Small intestine (tissue), 7 donors: ENCODE measurements around the gene SAE1. TPM values are rescaled to one million over a fixed set of nuclear protein-coding genes. Genes with fewer than 3 reads are reported as not detected.

Experiments used
- DNase-seq, 2 donors: peaks; one replicate each; pipeline versions ENCODE4 v3.0.0 to v3.0.0-alpha.2; 2013
- FAIRE-seq: peaks from 2 replicates; lab custom pipeline; 2012; peaks lifted over from hg19 to GRCh38; lab: Jason Lieb, UNC
- H3K27ac ChIP-seq, 3 donors: one replicate each; pipeline ENCODE4 v1.5.1; 2013; ENCODE audit warnings: low read length in 2 of 3, mild to moderate bottlenecking in 2 of 3, control low read depth in 1 of 3, inconsistent platforms in 1 of 3, low read depth in 1 of 3, moderate library complexity in 1 of 3
- H3K27me3 ChIP-seq, 3 donors: one replicate each; pipeline ENCODE4 v1.6.1; 2013; ENCODE audit warnings: low read length in 3 of 3, inconsistent platforms in 1 of 3; ENCODE audit not compliant: control insufficient read depth in 3 of 3, insufficient read depth in 3 of 3
- H3K36me3 ChIP-seq, 3 donors: one replicate each; pipeline ENCODE4 v1.6.1; 2013; ENCODE audit warnings: low read length in 3 of 3, inconsistent platforms in 1 of 3, low read depth in 1 of 3, mild to moderate bottlenecking in 1 of 3, moderate library complexity in 1 of 3; ENCODE audit not compliant: control insufficient read depth in 3 of 3, insufficient read depth in 2 of 3
- H3K4me1 ChIP-seq, 3 donors: one replicate each; pipeline ENCODE4 v1.6.1; 2013; ENCODE audit warnings: low read length in 2 of 3, inconsistent platforms in 1 of 3, low read depth in 1 of 3, mild to moderate bottlenecking in 1 of 3, moderate library complexity in 1 of 3; ENCODE audit not compliant: control insufficient read depth in 3 of 3, insufficient read depth in 2 of 3
- H3K4me3 ChIP-seq, 3 donors: one replicate each; pipeline ENCODE4 v1.5.1; 2013; ENCODE audit warnings: low read length in 3 of 3, control low read depth in 1 of 3, inconsistent platforms in 1 of 3, low read depth in 1 of 3, mild to moderate bottlenecking in 1 of 3, moderate library complexity in 1 of 3
- H3K9me3 ChIP-seq, 2 donors: one replicate each; pipeline ENCODE4 v1.6.1; 2013; ENCODE audit warnings: low read depth in 1 of 2, low read length in 1 of 2; ENCODE audit not compliant: control insufficient read depth in 2 of 2, insufficient read depth in 1 of 2
- WGBS, 3 donors: extraction: QIAGEN DNeasy Blood & Tissue Kit; methylation state at CpG; one replicate each; pipeline ENCODE4 v1.1.7; 2013; 5-methylcytosine and 5-hydroxymethylcytosine counted together
- polyA plus RNA-seq, 4 donors: library from polyadenylated mRNA; stranded (reverse) in 3 of 4; unstranded in 1 of 4; fragments of 200-250 nt in 3 of 4; fragments of 120-200 nt in 1 of 4; gene quantifications; one replicate each; pipeline versions ENCODE4 v1.2.1 to v1.2.3, GENCODE V29; 2013
- donor health status: healthy with polysubstance abuse.
- donor health status: control.
- donor health status: control.
- donor health status: Bipolar disorder and iron deficiency.
- donor health status: healthy.

Gene SAE1
- polyA plus RNA-seq, 4 donors, result 28.6 to 77.5 (median 45.1) TPM

GRCh38 chr19:47226426-47227351 is 96.1 kb downstream of the SAE1 start:
- peaks cover 7 to 39% (median 7%) of the 10 kb centered on the region in 3 donors for H3K4me1 ChIP-seq
- no peaks in the 10 kb centered on the region for H3K9me3 ChIP-seq
- peak; percentile 81 for DNase-seq
- peaks cover 0 to 24% (median 0%) of the 10 kb centered on the region in 3 donors for H3K27me3 ChIP-seq
- peaks cover 0 to 5% (median 0%) of the 10 kb centered on the region in 3 donors for H3K36me3 ChIP-seq
- H3K4me3 ChIP-seq, result peak overlapping the region; percentile 40 to 68 (median 50)
- no peak for FAIRE-seq
- 5 to 6% (median 5%) methylated on average over 34 to 56 of the region's 56 CpGs for WGBS, 3 donors
- peak overlapping the region; percentile 73 to 94 (median 93) for H3K27ac ChIP-seq

DNA sequence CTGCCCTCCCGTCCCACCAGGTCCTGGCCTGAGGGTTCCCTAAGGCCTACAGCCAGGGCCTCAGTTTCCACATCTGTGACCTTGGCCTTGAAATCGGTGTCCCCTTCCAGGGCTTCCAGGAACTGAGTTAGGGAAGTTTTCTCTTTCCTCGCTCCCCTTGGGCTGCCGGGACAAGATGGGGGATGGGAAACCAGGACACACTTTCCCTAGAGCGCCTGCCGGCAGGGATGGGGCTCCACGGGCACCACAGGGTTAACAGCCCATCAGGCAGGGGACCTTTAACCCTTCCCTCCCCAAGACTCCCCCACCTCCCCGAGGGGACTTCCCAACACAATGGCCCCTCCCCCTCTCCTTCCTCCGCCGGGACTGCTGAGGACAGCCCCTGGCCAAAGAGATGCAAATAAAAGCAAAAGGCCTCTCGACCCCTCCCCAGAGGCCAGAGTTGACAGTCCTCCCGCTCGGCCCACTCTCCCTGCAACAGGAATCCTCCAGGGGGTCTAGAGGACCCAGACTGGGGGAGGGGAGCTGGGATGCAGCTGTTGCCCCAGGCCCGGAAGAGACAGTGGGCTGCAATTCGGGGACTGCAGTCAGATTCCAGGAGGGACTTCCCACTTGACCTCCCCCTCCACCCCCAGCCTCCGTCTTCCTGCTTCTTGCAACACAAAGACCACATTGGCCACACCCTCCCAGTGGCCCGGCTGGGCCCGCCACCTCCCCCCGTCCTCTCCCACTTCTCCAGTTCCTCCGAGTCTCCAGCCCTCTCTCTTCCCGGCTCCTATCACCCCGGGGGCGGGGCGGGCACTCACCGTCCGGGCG is 96.9 kb downstream of the SAE1 start:
- Histone ChIP-seq H3K27me3 (peaks cover 0 to 24% (median 0%) of the 10 kb centered on the region in 3 donors), H3K4me3 (peak overlapping the region; percentile 29 to 93 (median 47)), H3K9me3 (no peaks in the 10 kb centered on the region), H3K4me1 (peaks cover 7 to 40% (median 7%) of the 10 kb centered on the region in 3 donors), H3K27ac (peak overlapping the region; percentile 73 to 94 (median 93)), H3K36me3 (no peaks in the 10 kb centered on the region)
- DNase-seq (peak in 1 of 2 donors; percentile 79), FAIRE-seq (no peak)
- WGBS, 3 donors, result 3 to 10% (median 4%) methylated on average over 18 to 27 of the region's 27 CpGs

DNA sequence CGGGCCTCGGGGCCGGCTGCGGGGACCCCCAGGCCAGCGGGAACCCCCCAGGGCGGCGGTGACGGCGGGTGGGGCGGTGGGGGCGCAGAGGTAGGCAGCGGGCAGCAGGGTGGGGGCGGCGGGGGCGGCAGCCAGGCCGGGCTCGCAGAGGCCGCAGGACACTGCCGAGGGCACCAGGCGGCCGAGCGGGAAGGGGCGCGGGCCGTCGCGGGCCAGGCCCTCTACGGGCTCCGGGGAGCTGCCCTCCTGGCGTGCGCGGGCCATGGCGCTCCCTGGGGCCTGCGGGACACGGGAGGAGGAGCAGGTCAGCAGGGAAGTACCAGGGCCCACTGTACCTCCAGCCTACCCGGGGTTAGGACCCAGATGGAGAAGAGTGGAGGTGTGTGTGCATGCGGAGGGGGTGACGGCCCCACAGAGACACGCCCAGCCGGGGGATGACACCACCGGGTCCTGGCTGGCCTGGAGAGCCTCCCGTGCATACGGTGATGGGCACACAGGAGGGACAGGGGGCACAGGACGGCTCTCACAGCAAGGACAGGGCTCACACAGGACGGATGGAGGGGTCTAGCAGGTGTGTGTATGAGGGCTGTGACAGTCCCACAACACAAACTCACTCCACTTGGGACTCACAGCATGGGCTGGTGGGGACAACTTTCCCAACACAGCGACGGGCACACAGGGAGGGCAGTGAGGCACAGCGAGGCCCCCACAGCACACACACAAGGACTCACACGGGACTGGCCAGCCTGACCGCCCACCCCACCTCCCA is 97.7 kb downstream of the SAE1 start:
- H3K27me3 ChIP-seq, result peaks cover 0 to 24% (median 0%) of the 10 kb centered on the region in 3 donors
- H3K4me1 ChIP-seq, result peaks cover 7 to 40% (median 7%) of the 10 kb centered on the region in 3 donors
- FAIRE-seq (no peak), DNase-seq (peak in 1 of 2 donors; percentile 71)
- H3K27ac ChIP-seq, result peak overlapping the region; percentile 10 to 94 (median 12)
- H3K9me3 ChIP-seq, result no peaks in the 10 kb centered on the region
- 6 to 9% (median 6%) methylated on average over 21 to 50 of the region's 50 CpGs for WGBS, 3 donors
- peak overlapping the region; percentile 22 to 93 (median 47) for H3K4me3 ChIP-seq
- no peaks in the 10 kb centered on the region for H3K36me3 ChIP-seq

DNA sequence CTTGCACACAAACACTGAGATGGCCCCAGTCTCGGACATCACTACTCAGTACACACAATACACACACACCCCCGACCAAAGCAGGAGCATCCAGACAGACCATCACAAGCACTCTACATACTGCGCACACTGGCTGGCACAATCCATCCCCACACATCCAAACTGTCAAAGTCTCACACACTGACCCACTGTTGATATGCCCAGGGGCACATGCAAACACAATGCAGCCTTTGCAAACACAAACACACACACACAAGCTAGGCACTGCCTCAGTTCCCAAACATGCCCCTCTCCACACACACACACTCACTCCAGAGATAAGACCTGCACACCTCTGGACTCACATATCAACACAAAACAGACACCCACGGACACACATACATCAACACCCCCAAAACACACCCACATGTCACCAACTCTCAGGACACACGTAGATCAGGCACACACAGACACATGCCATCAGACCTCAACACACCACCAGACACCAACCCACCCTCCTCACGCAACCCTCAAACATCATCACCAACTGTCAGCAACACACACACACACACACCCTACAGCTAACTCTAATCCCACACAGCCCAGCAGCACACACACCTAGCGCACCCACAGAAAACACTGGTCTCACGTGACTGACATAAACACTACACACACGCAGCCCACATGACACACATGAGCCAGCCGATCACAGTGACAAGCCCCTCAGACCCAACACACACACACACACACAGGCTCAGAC is 98.5 kb downstream of the SAE1 start:
- Histone ChIP-seq H3K27me3 (peaks cover 0 to 24% (median 0%) of the 10 kb centered on the region in 3 donors), H3K27ac (peak overlapping the region in 1 of 3 donors; percentile 94), H3K4me3 (peak overlapping the region in 2 of 3 donors; percentile 77 to 93), H3K9me3 (no peaks in the 10 kb centered on the region), H3K36me3 (no peaks in the 10 kb centered on the region), H3K4me1 (peaks cover 7 to 40% (median 7%) of the 10 kb centered on the region in 3 donors)
- DNase-seq, result peak in 1 of 2 donors; percentile 51
- 12 to 28% (median 19%) methylated on average over 10 of the region's 10 CpGs for WGBS, 3 donors
- no peak for FAIRE-seq

DNA sequence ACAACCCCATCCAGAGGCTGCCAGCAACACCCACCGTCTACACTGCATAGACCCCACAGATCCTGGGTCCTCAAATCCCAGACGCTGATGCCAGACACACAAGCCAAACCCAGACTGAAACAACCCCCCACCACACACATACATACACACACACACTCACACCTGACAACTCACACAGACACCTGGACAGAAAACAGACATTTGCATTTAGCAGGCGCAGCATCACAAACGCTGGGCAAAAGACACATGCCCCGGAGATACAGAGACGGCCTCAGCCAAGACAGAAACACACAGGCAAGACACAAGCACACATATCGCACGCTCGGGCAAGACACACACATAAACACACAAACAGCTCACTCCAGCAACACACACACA is 99.0 kb downstream of the SAE1 start:
- peaks cover 0 to 24% (median 0%) of the 10 kb centered on the region in 3 donors for H3K27me3 ChIP-seq
- H3K9me3 ChIP-seq, result no peaks in the 10 kb centered on the region
- DNase-seq, result no peak
- H3K4me3 ChIP-seq, result peak overlapping the region; percentile 31 to 93 (median 77)
- peak overlapping the region in 1 of 3 donors; percentile 94 for H3K27ac ChIP-seq
- 2 to 7% (median 4%) methylated on average over 9 of the region's 9 CpGs for WGBS, 3 donors
- peaks cover 7 to 40% (median 7%) of the 10 kb centered on the region in 3 donors for H3K4me1 ChIP-seq
- H3K36me3 ChIP-seq, result no peaks in the 10 kb centered on the region
- no peak for FAIRE-seq

GRCh38 chr19:47230054-47230920 is 99.7 kb downstream of the SAE1 start:
- Histone ChIP-seq H3K27ac (peak overlapping the region in 1 of 3 donors; percentile 74), H3K9me3 (no peaks in the 10 kb centered on the region), H3K27me3 (peaks cover 0 to 24% (median 0%) of the 10 kb centered on the region in 3 donors), H3K4me1 (peaks cover 7 to 40% (median 7%) of the 10 kb centered on the region in 3 donors), H3K36me3 (no peaks in the 10 kb centered on the region), H3K4me3 (peak overlapping the region; percentile 53 to 93 (median 77))
- DNase-seq (peak in 1 of 2 donors; percentile 79), FAIRE-seq (no peak)
- WGBS, 3 donors, result 0 to 1% (median 1%) methylated on average over 23 to 84 of the region's 84 CpGs

DNA sequence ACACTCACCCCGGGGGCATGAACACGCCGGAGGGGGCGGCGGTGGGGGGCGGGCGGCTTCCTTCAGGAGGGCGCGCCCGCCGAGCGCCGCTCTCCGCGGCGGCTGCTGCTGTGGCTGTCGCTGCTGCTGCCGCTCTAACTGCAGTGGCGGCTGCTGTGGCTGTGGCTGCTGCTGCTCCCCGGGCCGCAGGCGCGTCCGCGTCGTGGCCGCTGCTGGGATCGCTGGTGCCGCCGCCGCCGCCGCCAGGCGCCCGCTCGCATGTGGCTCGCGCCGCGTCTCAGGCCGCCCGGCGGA is 100.2 kb downstream of the SAE1 start, which contains the start of gene BBC3:
Gene BBC3, minus strand, starts transcription at position 279 of the 294 bp plus-strand sequence. CDS start 2,768 bp downstream, outside the sequence.
- peak within 1 kb of the TSS; percentile 53 to 93 (median 77) for H3K4me3 ChIP-seq
- peak within 1 kb of the TSS; percentile 34 to 79 (median 70) for H3K27ac ChIP-seq
- DNase-seq (no peak), FAIRE-seq (no peak)
- peaks cover 7 to 35% (median 7%) of the 10 kb centered on the region in 3 donors for H3K4me1 ChIP-seq
- WGBS, 3 donors, result 1 to 2% (median 1%) methylated on average over 23 to 43 of the region's 43 CpGs
- no peaks in the 10 kb centered on the region for H3K36me3 ChIP-seq
- no peaks in the 10 kb centered on the region for H3K9me3 ChIP-seq
- peaks cover 0 to 24% (median 0%) of the 10 kb centered on the region in 3 donors for H3K27me3 ChIP-seq
